ENCODE measurements around the gene GPATCH4.
"Not testable (repeated sequence)": the region's sequence is repeated elsewhere in the genome, so short reads cannot be mapped to it uniquely, and the experiment has no call there.

GPATCH4 gene

GRCh38 chr1:156601122-156601830 lies at the start of gene GPATCH4:
TSS of gene GPATCH4 (minus strand) at chr1:156601479.
- DNase-seq (ENCODE audit: low spot score): peak; percentile 87

- no peak for DNase-seq (ENCODE audit: low spot score)
Observed at GRCh38 chr1:156648951-156649350, 47.7 kb upstream of the GPATCH4 start.

GRCh38 chr1:156648496-156648895 lies 47.2 kb upstream of the GPATCH4 start:
- no peak for DNase-seq (ENCODE audit: low spot score)

- no peak for DNase-seq (ENCODE audit: low spot score)
Observed at GRCh38 chr1:156647351-156647750, 46.1 kb upstream of the GPATCH4 start.

GRCh38 chr1:156646738-156647211 lies 45.5 kb upstream of the GPATCH4 start:
- DNase-seq (ENCODE audit: low spot score): no peak

- no peak for DNase-seq (ENCODE audit: low spot score)
Observed at GRCh38 chr1:156645666-156646065, 44.4 kb upstream of the GPATCH4 start.

GRCh38 chr1:156645056-156645455 lies 43.8 kb upstream of the GPATCH4 start:
- no peak for DNase-seq (ENCODE audit: low spot score)

DNA sequence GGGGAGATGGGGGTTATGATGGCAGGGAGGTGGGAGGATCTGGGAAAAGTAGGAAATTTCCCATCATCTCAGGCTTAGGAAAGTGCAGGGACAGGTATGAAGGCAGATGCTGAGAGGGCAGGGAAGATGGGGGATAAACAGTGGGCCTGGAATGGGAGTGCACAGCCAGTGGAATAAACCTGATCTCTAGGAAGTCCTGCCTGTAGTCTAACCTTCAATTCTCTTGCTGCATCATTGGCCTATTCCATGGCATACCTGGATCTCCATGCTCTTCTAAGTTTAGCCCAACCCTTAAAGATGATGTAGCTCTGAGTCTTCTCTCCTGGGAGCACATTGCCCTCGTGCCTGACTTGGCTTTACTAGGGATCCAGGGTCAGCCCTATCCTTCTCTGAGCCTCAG lies 43.4 kb upstream of the GPATCH4 start:
- DNase-seq (ENCODE audit: low spot score): no peak

- DNase-seq (ENCODE audit: low spot score): no peak
Observed at GRCh38 chr1:156644146-156644545, 42.9 kb upstream of the GPATCH4 start.

DNA sequence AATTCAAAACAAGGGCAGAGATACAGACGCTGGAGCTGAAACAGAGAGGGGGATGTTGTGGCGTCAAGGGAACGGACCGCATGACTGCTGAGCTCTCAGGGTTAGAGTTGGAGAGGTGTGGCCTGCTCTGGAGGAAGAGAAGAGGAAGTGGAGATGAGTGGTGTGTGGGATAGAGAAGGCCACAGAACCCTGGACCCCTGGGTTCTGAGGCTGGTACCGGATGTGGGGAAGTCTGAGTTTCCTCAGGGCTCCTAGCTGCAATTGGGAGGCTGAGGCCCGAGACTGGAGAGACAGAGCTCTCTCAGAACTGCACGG lies 42.5 kb upstream of the GPATCH4 start:
- DNase-seq (ENCODE audit: low spot score): no peak

DNA sequence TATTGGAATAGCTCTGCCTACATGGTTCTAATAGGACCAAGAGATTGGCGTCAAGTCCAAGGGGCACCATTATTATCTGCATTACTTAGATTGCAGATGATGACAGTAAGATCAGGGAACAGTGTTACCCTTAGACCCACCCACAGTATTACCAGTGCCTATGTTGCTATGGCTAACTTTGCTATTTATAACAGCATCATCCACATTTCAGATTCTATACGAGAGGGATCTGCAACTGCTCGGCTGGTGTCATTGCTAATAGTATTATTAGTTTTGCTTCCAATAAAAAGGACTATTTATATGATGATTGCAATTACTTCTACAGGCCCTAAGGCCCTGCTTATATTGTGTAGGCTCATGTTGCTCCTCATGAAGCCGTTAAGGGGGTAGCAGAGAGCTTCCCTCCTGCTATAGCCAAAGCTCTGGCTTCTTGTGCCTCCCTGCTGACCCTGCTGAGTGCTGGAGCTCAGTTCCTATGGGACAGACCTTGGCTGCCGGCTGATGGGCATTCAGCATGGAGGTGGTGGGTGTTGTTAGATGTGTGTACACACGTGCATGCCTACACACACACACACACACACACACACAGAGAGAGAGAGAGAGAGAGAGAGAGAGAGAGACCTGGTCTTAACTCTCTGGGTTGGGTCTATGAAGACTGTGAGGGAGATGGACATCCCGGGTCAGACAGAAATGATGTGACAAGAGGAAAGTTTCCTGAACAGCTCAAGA lies 41.9 kb upstream of the GPATCH4 start:
- no peak for DNase-seq (ENCODE audit: low spot score)

DNA sequence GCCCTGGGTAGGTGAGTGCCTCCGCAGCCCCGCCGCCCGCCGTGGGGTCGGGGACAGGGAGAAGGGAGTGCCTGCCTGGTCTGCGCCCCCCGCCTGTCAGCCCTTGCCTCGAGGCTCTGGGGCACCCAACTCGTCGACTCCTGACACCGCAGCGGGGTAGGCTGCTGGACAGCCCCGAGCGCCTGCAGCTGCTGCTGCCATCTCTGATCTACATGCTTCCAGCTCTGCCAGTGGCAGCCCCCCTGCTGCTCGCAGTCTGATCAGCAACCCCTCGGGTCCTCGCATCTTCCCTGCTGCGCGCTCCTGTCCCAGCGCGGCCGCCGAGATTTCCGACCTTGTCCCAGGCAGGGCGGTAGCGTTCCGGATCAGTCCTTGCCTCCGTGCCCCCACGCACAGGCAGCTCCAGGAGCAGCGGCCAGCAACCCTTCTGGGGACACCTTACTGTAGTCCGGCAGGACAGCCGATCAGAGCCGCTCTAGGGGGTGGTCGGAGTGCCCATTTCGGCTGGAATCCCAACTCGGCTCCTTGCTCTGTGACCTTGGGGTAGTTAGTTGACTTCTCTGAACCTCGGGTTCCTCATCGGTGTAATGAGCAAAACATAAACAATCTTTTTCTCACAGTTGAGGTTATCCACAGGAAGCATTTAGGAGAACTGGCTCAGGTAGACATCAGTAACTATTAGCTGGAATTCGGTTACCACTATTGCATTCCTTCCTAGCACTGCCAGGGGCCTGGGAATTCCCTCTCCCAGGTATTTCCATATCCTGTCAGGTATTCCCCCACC lies 41.2 kb upstream of the GPATCH4 start:
- DNase-seq (ENCODE audit: low spot score): no peak

GRCh38 chr1:156641761-156642264 lies 40.5 kb upstream of the GPATCH4 start, which contains the start of gene BCAN:
TSS of gene BCAN (plus strand) at chr1:156642117. CDS start at chr1:156646055, 3,938 bp downstream.
- DNase-seq (ENCODE audit: low spot score): peak; percentile 69

DNA sequence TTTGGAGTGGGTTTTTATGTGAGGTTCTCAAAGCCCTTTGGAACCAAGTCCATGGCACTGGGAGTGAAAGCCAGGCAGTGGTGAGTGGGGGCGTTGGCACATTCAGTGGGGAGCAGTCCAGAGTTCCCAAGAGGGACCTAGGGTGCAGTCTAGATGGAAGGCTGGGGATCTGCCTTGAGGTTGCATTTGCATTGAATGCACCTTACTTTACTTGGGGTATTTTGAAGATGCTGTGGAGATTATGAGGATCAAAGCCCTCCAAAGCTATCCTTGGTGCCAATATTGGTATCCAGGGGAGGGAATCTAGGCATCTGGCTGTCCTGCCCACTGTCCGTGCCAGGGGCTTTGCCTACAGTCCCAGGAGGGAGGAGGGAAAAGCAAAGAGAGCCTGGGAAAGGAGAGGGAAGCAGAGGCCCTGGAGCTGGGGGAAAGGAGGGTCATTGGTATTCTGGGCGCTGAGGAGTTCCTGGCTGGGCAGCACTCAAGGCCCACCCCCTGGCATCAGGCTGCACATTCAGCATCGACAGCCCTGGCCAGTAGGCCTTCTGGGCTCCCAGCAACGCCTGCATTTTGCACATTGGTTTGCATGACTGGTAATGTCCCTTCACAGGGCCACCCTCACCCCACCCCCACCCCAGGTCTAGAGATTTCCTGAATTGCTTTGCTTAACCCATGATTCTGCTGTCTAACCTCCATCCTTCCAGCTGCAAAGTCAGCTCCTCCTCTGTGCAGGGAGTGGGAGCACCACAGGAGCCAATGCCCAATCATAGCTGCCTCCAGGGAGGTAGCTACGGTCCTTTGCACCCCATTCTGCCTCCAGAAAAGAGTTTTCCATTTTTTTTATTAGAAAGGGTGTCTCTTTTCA lies 39.8 kb upstream of the GPATCH4 start:
- peak; percentile 81 for DNase-seq (ENCODE audit: low spot score)

DNA sequence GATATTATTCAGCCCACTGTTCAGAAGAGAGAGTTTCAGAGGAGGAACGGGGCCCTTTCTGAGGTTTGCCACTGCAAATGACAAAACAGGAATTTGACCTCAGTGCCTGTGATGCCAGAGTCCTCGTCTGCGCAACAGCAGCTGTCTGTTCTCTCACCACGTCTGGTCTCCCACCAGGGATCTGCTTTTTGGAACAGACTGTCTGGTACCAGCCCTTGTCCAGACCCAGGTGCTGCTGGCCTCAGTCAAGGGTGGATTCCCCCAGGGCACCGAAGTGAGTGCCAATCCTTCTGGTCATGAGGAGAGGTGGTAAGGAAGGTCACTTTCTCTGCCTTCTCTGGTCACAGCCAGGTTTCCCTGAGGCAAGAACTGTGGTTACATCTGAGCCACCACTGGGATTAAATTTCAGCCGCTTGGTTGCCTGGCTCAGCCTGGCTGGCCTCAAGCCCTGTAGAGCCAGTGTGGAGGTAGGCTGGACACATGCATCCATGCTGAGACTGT lies 38.4 kb upstream of the GPATCH4 start:
- no peak for DNase-seq (ENCODE audit: low spot score)

- no peak for DNase-seq (ENCODE audit: low spot score)
Observed at GRCh38 chr1:156638189-156638985, 37.1 kb upstream of the GPATCH4 start.

DNA sequence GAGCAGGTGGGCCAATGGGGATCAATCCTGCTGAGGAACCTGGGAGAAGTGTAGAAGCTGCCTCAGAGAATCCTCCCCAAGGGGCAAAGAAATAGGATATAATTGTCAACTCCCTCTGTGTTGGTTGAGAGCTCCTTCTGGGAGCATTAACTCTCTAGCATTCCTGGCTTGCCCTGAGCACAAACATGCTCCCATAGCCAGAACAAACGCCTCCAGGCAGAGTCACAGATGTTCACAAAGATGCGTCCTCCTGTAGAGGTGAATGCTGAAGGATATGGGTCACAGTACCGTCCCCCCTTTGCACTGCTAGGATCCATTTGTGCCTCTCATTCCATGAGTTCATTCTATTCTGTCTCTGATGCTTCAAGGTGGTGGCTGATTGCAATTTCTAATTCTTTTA lies 31.1 kb upstream of the GPATCH4 start:
- no peak for DNase-seq (ENCODE audit: low spot score)

DNA sequence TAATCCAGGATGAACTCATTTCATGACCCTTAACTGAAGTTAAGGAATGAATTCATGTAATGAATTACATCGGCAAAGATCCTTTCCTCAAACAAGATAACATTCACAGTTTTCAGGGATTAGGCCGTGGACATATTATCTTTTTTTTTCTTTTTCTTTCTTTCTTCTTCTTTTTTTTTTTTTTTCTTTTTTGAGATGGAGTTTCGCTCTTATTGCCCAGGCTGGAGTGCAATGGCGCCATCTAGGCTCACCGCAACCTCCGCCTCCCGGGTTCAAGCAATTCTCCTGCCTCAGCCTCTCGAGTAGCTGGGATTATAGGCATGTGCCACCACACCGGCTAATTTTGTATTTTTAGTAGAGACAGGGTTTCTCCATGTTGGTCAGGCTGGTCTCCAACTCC lies 29.9 kb upstream of the GPATCH4 start:
- DNase-seq (ENCODE audit: low spot score): not testable (repeated sequence)

DNA sequence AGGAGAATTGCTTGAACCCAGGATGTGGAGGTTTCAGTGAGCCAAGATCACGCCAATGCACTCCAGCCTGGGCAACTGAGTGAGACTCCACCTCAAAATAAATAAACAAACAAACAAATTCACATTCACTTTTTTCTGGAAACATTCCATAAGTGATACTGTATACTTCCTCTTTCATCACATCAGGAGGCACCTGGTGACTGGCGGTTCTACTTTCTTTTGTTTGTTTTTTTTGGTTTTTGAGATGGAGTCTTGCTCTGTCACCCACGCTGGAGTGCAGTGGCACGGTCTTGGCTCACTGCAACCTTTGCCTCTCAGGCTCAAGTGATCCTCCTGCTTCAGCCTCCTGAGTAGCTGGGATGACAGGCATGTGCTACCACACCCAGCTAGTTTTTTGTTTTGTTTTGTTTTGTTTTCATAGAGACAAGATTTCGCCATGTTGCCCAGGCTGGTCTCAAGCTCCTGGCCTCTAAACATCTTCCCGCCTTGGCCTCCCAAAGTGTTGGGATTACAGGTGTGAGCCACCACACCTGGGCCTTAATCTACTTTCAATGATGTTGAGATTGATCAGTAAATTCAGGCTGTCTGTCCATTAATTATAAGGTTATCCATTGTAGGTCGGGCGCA lies 28.7 kb upstream of the GPATCH4 start:
- no peak for DNase-seq (ENCODE audit: low spot score)

GRCh38 chr1:156627313-156627880 lies 26.1 kb upstream of the GPATCH4 start:
- no peak for DNase-seq (ENCODE audit: low spot score)
